OCI-LY7 (cell line): ENCODE results near the gene KIF14. TPM values are rescaled to one million over a fixed set of nuclear protein-coding genes. Genes with fewer than 3 reads are reported as not detected.

ENCODE experiments used
- BruUV-seq: library from RNA; stranded (reverse); fragments of 400-500 nt; replicated peaks from 2 replicates; lab custom pipeline; 2021; lab: Mats Ljungman, UMichigan
- CTCF ChIA-PET: fragments of 300-600 bp; sonication (Branson Sonifier 250); formaldehyde crosslinking; loops from one replicate; lab custom pipeline; 2022; ENCODE audit warnings: antibody characterized with exemption; ENCODE audit not compliant: unreplicated experiment; lab: Charles Lee
- POLR2A ChIA-PET: fragments of 300-600 bp; sonication (Branson Sonifier 250); formaldehyde crosslinking; loops from one replicate; lab custom pipeline; 2022; ENCODE audit warnings: antibody characterized with exemption; lab: Charles Lee
- DNase-seq: peaks from one replicate; pipeline ENCODE4 v3.0.0-alpha.2; 2015; ENCODE audit warnings: low spot score
- H2AFZ ChIP-seq: fragments of 200-600 bp; sonication (generic), shearing (Covaris generic); 2 replicates; pipeline ENCODE4 v1.6.1; 2014; ENCODE audit warnings: mild to moderate bottlenecking, antibody characterized with exemption, low read length, moderate library complexity
- H3K27ac ChIP-seq: fragments of 200-600 bp; sonication (generic); 2 replicates; pipeline ENCODE4 v1.5.1; 2014; ENCODE audit warnings: mixed run types, low read depth, mild to moderate bottlenecking, moderate library complexity, low read length, inconsistent platforms; ENCODE audit not compliant: poor library complexity, severe bottlenecking
- H3K36me3 ChIP-seq: fragments of 200-600 bp; sonication (generic); 2 replicates; pipeline ENCODE4 v1.6.1; 2014; ENCODE audit warnings: mild to moderate bottlenecking, antibody characterized with exemption, low read length, moderate library complexity, mixed read lengths; ENCODE audit not compliant: insufficient read depth
- H3K4me1 ChIP-seq: fragments of 200-600 bp; sonication (generic); 2 replicates; pipeline ENCODE4 v1.5.1; 2014; ENCODE audit warnings: mild to moderate bottlenecking, low read length; ENCODE audit not compliant: insufficient read depth, poor library complexity, severe bottlenecking
- H3K4me2 ChIP-seq: fragments of 200-600 bp; sonication (generic); 2 replicates; pipeline ENCODE4 v1.6.1; 2014; ENCODE audit warnings: mild to moderate bottlenecking, low read length
- H3K4me3 ChIP-seq: fragments of 200-600 bp; sonication (generic); 2 replicates; pipeline ENCODE4 v1.5.1; 2014; ENCODE audit warnings: mild to moderate bottlenecking, low read depth, low read length; ENCODE audit not compliant: poor library complexity, severe bottlenecking
- H3K79me2 ChIP-seq: fragments of 200-600 bp; sonication (generic); 2 replicates; pipeline ENCODE4 v1.6.1; 2016; ENCODE audit warnings: low read depth, mild to moderate bottlenecking, low read length, moderate library complexity, mixed read lengths; ENCODE audit not compliant: insufficient read depth
- H3K9me2 ChIP-seq: fragments of 200-600 bp; sonication (generic); 2 replicates; pipeline ENCODE4 v1.6.1; 2016; ENCODE audit warnings: mild to moderate bottlenecking, low read length, mixed read lengths; ENCODE audit not compliant: insufficient read depth
- H3K9me3 ChIP-seq: fragments of 200-600 bp; sonication (generic); 2 replicates; pipeline ENCODE4 v1.6.1; 2014; ENCODE audit warnings: mild to moderate bottlenecking, mixed run types, low read length, mixed read lengths
- H4K20me1 ChIP-seq: fragments of 200-600 bp; sonication (generic); 2 replicates; pipeline ENCODE4 v1.6.1; 2014; ENCODE audit warnings: mild to moderate bottlenecking, antibody characterized with exemption, low read length, moderate library complexity, mixed read lengths; ENCODE audit not compliant: insufficient read depth
- EZH2phosphoT487 ChIP-seq: fragments of 200-600 bp; sonication (generic); IDR thresholded peaks from 2 replicates; pipeline ENCODE4 v1.6.1; 2018; ENCODE audit warnings: low read depth, borderline replicate concordance, mild to moderate bottlenecking, mixed run types, antibody characterized with exemption, low read length, moderate library complexity, mixed read lengths
- intact Hi-C: fragments of 100-400 bp; cut with micrococcal nuclease; formaldehyde crosslinking; loops from one replicate; pipeline ENCODE4 v1.10.0; 2022; ENCODE audit not compliant: unreplicated experiment
- total RNA-seq, 2 experiments: library from RNA; depleted of rRNA in 1 of 2; stranded (reverse); fragments of >200 nt in 1 of 2; shearing (Covaris generic) in 1 of 2; gene quantifications; 2 replicates each; pipeline ENCODE4 v1.2.3, GENCODE V29; 2014 to 2022
- TF ChIP-seq, protein P1 (sequence below): fragments of 200-600 bp; sonication (generic); conservative IDR thresholded peaks from 2 replicates; pipeline ENCODE4 v1.5.1; 2014; ENCODE audit warnings: mild to moderate bottlenecking, antibody characterized with exemption, low read length, moderate library complexity, mixed read lengths

Gene KIF14
- total RNA-seq, 2 experiments from 2014 or later: 15.0 to 20.1 TPM

- Histone ChIP-seq H3K79me2 (peaks cover 17% of the 10 kb centered on the region; the same call in 1 of the 2 replicates), H3K9me2 (no peaks in the 10 kb centered on the region), H3K27ac (no peak overlapping the region), H4K20me1 (no peaks in the 10 kb centered on the region), H3K4me1 (peaks cover 9% of the 10 kb centered on the region), H3K4me2 (no peak overlapping the region), H3K9me3 (no peaks in the 10 kb centered on the region), H2AFZ (no peak overlapping the region), H3K4me3 (no peak overlapping the region), H3K36me3 (peaks cover 36% of the 10 kb centered on the region)
- no peak for DNase-seq
- no TSS peak for BruUV-seq
- ChIA-PET CTCF (no interaction called here), POLR2A (interaction anchor here (0.6 to 1.1 kb wide), 4 partner anchors 13 to 1466 kb away, joined by 3 to 4 read pairs (median 3); no protein-coding TSS in a partner anchor)
- TF ChIP-seq, protein P1, sequence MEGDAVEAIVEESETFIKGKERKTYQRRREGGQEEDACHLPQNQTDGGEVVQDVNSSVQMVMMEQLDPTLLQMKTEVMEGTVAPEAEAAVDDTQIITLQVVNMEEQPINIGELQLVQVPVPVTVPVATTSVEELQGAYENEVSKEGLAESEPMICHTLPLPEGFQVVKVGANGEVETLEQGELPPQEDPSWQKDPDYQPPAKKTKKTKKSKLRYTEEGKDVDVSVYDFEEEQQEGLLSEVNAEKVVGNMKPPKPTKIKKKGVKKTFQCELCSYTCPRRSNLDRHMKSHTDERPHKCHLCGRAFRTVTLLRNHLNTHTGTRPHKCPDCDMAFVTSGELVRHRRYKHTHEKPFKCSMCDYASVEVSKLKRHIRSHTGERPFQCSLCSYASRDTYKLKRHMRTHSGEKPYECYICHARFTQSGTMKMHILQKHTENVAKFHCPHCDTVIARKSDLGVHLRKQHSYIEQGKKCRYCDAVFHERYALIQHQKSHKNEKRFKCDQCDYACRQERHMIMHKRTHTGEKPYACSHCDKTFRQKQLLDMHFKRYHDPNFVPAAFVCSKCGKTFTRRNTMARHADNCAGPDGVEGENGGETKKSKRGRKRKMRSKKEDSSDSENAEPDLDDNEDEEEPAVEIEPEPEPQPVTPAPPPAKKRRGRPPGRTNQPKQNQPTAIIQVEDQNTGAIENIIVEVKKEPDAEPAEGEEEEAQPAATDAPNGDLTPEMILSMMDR: no peak
- no peak for TF ChIP-seq EZH2phosphoT487
- intact Hi-C loops: loop anchor here (5.0 kb wide), 1 partner anchor 356 kb away; the partner anchor contains the start of gene KIF21B
Observed at GRCh38 chr1:200665861-200666260, 45.3 kb upstream of the KIF14 start.

DNA sequence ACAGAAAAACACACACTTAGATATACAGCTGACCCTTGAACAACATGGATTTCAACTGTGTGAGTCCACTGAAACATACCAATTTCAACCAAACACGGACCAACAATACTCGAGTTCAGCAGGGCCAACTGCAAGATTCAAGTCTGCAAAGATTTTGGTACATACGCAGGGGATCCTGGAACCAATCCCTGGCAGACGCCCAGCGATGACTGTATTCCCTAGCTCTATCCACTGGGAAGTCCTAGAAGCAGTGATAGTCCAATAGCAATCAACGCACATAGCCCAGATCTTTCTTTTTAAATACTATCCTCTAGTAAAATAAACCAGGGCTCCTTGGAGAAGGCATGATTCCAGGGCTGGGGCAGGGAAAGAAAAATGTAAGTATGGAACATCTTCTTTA, 40.2 kb upstream of the KIF14 start:
- H3K79me2 ChIP-seq: no peaks in the 10 kb centered on the region
- CTCF ChIA-PET: no interaction called here
- intact Hi-C loops: no loop called here

GRCh38 chr1:200659269-200659668, 38.7 kb upstream of the KIF14 start:
- CTCF ChIA-PET: no interaction called here
- peaks cover 71% of the 10 kb centered on the region for H3K36me3 ChIP-seq

More for the DNA sequence above, 40.2 kb upstream of the KIF14 start:
- Histone ChIP-seq H3K4me2 (no peak overlapping the region), H3K27ac (no peak overlapping the region), H3K4me3 (no peak overlapping the region), H4K20me1 (no peaks in the 10 kb centered on the region), H3K36me3 (peaks cover 75% of the 10 kb centered on the region), H3K4me1 (no peaks in the 10 kb centered on the region), H2AFZ (no peak overlapping the region), H3K9me3 (no peaks in the 10 kb centered on the region), H3K9me2 (no peaks in the 10 kb centered on the region)
- TF ChIP-seq, protein P1: no peak
- TF ChIP-seq EZH2phosphoT487: no peak
- no TSS peak for BruUV-seq
- POLR2A ChIA-PET: interaction anchor here (0.5 to 3.5 kb wide), 2 partner anchors 9 to 30 kb away, joined by 3 to 27 read pairs; partner anchors contain the start of gene DDX59
- DNase-seq: no peak

More at GRCh38 chr1:200659269-200659668, 38.7 kb upstream of the KIF14 start:
- Histone ChIP-seq H3K27ac (no peak overlapping the region), H2AFZ (no peak overlapping the region), H3K4me3 (no peak overlapping the region), H3K9me2 (no peaks in the 10 kb centered on the region), H3K4me1 (peaks cover 14% of the 10 kb centered on the region), H3K9me3 (no peaks in the 10 kb centered on the region), H4K20me1 (no peaks in the 10 kb centered on the region), H3K4me2 (no peak overlapping the region), H3K79me2 (no peaks in the 10 kb centered on the region)
- intact Hi-C loops: no loop called here
- no TSS peak for BruUV-seq
- DNase-seq: no peak
- POLR2A ChIA-PET: interaction anchor here (0.7 to 3.5 kb wide), 3 partner anchors 10 to 11 kb away, joined by 3 to 27 read pairs (median 4); partner anchors contain the start of gene DDX59
- no peak for TF ChIP-seq EZH2phosphoT487
- TF ChIP-seq, protein P1: no peak
